ENCODE data around the gene THAP4. TPM values are rescaled to one million over a fixed set of nuclear protein-coding genes. Genes with fewer than 3 reads are reported as not detected.

The THAP4 gene
- total RNA-seq, 1 donor from 2014 or later = 68.8 TPM

DNA sequence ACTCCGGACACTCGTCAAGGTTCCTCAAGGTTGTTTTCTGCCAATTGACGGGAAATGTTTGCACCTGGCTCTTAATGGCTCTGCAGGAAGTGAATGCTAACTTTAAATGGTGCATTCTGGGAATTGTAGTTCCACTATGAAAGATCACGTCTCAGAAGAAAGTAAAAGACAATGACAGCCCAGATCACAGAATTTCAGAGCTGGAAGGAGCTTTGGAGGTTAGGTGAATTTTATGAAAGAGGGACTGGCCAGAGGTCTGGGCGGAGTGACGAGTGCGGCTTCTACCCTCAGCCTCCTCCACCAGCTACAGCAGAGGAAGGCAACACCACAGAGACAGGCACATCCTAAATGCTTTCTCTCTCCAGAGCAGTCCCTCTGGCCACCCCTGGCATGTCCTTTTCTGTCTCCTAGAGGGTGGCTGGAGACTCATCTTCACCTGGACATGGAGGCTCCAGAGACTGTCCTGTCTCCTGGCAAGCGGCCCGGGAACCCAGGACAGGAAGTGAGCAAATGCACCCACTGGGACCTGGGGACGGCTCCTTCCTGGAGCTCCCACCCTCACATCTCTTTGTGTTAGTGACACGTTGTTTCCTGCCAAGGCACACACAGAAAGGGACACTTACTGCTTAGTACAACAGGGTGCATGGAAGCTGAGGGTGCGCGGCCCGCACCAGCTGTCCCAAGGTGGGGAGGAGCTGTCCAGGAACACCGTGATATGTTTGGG, 19.4 kb downstream of the THAP4 start:
- H3K36me3 ChIP-seq = no peaks in the 10 kb centered on the region
- peak; percentile 71 for DNase-seq
- intact Hi-C loops (cut with micrococcal nuclease) = no loop called here

GRCh38 chr2:241616168-241617125, 20.5 kb downstream of the THAP4 start:
- no peaks in the 10 kb centered on the region for H3K36me3 ChIP-seq
- H3K27ac ChIP-seq (replicated peaks) = peak overlapping the region; percentile 91
- no peaks in the 10 kb centered on the region for H3K27me3 ChIP-seq (ENCODE audit: low read depth)
- intact Hi-C loops (cut with micrococcal nuclease) = no loop called here
- peaks cover 62% of the 10 kb centered on the region for H3K4me1 ChIP-seq
- TF ChIP-seq, protein P1, sequence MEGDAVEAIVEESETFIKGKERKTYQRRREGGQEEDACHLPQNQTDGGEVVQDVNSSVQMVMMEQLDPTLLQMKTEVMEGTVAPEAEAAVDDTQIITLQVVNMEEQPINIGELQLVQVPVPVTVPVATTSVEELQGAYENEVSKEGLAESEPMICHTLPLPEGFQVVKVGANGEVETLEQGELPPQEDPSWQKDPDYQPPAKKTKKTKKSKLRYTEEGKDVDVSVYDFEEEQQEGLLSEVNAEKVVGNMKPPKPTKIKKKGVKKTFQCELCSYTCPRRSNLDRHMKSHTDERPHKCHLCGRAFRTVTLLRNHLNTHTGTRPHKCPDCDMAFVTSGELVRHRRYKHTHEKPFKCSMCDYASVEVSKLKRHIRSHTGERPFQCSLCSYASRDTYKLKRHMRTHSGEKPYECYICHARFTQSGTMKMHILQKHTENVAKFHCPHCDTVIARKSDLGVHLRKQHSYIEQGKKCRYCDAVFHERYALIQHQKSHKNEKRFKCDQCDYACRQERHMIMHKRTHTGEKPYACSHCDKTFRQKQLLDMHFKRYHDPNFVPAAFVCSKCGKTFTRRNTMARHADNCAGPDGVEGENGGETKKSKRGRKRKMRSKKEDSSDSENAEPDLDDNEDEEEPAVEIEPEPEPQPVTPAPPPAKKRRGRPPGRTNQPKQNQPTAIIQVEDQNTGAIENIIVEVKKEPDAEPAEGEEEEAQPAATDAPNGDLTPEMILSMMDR (IDR thresholded peaks at IDR 0.05; ENCODE audit: borderline replicate concordance) = no peak
- H3K9me3 ChIP-seq (replicated peaks) = no peaks in the 10 kb centered on the region
- no peak for DNase-seq
- peak overlapping the region; percentile 59 for H3K4me3 ChIP-seq

More for the DNA sequence above, 19.4 kb downstream of the THAP4 start:
- Histone ChIP-seq H3K27me3 (ENCODE audit: low read depth) (no peaks in the 10 kb centered on the region), H3K4me3 (peak overlapping the region; percentile 59), H3K4me1 (peaks cover 54% of the 10 kb centered on the region), H3K27ac (replicated peaks) (peak overlapping the region; percentile 91), H3K9me3 (replicated peaks) (no peaks in the 10 kb centered on the region)
- TF ChIP-seq, protein P1 (IDR thresholded peaks at IDR 0.05; ENCODE audit: borderline replicate concordance) = no peak

DNA sequence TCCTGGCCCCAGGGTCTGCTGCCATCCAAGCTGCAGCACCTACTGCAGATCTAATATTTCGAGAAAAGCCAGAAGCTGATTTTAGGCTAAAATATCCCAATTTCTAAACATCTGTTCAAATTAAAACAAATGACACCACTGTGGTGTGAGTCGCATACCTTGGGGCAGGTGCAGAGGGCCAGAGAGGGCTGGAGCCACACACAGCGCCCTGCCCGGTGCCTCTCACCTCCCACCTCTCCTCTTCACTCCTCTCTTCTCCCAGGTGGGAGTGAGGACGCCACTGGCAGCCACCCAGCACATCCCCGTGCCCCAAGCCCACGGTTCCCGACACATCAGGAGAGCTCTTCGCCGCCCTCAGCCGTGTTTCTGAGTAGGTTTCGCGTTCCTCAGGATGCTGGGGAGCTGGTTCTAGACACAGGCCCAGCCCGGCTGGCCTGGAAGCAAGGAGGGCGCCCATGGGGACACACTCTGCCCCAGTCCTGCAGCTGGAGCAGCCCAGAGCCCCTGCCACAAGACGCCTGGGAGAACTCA, 21.4 kb downstream of the THAP4 start:
- Histone ChIP-seq H3K4me1 (peaks cover 66% of the 10 kb centered on the region), H3K27ac (replicated peaks) (peak overlapping the region; percentile 91), H3K9me3 (replicated peaks) (no peaks in the 10 kb centered on the region), H3K27me3 (ENCODE audit: low read depth) (no peaks in the 10 kb centered on the region), H3K36me3 (no peaks in the 10 kb centered on the region), H3K4me3 (no peak overlapping the region)
- no peak for DNase-seq
- TF ChIP-seq, protein P1 (IDR thresholded peaks at IDR 0.05; ENCODE audit: borderline replicate concordance) = no peak
- intact Hi-C loops (cut with micrococcal nuclease) = no loop called here

GRCh38 chr2:241615041-241615440, 21.9 kb downstream of the THAP4 start:
- Histone ChIP-seq H3K36me3 (no peaks in the 10 kb centered on the region), H3K4me3 (no peak overlapping the region), H3K27ac (replicated peaks) (no peak overlapping the region), H3K27me3 (ENCODE audit: low read depth) (no peaks in the 10 kb centered on the region), H3K9me3 (replicated peaks) (no peaks in the 10 kb centered on the region), H3K4me1 (peaks cover 72% of the 10 kb centered on the region)
- TF ChIP-seq, protein P1 (IDR thresholded peaks at IDR 0.05; ENCODE audit: borderline replicate concordance) = no peak
- DNase-seq = no peak
- intact Hi-C loops (cut with micrococcal nuclease) = no loop called here

- intact Hi-C loops (cut with micrococcal nuclease) = no loop called here
- H3K27ac ChIP-seq (replicated peaks) = peak overlapping the region; percentile 87
- no peak for DNase-seq
These were observed 23.8 kb downstream of the THAP4 start for GRCh38 chr2:241613017-241613780.

More at GRCh38 chr2:241613017-241613780, 23.8 kb downstream of the THAP4 start:
- TF ChIP-seq, protein P1 (IDR thresholded peaks at IDR 0.05; ENCODE audit: borderline replicate concordance) = no peak
- Histone ChIP-seq H3K9me3 (replicated peaks) (no peaks in the 10 kb centered on the region), H3K4me3 (no peak overlapping the region), H3K4me1 (peaks cover 76% of the 10 kb centered on the region), H3K27me3 (ENCODE audit: low read depth) (no peaks in the 10 kb centered on the region), H3K36me3 (peaks cover 5% of the 10 kb centered on the region)

All from left ventricle myocardium inferior (tissue), 1 donor.